ENCODE results near the gene OR52I2.
A peak's percentile ranks its signal among the peaks of the same experiment; 100 is the strongest.

Gene OR52I2

DNA sequence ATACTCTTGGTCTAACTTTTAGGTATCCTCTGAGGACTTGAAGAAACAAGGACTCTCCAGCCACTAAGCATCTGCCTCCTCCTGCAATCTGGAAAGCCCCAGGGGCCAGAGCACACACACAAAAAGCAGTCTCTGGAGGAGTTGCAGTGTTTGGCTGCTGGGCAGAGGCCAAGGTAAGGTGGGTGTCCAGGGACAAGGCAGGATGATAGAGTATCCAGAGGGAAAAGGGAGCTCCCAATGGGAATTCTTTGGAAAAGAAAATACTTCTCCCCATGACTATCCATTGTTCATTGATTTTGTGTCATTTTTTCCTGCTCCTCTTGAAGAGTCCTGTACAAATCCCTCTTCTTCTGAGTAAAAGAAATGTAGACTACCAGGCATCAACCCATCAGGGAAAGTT lies at the start of gene OR52I2:
OR52I2 (plus strand) TSS at position 301 of the 400 bp plus-strand sequence.
- no peak for DNase-seq

DNA sequence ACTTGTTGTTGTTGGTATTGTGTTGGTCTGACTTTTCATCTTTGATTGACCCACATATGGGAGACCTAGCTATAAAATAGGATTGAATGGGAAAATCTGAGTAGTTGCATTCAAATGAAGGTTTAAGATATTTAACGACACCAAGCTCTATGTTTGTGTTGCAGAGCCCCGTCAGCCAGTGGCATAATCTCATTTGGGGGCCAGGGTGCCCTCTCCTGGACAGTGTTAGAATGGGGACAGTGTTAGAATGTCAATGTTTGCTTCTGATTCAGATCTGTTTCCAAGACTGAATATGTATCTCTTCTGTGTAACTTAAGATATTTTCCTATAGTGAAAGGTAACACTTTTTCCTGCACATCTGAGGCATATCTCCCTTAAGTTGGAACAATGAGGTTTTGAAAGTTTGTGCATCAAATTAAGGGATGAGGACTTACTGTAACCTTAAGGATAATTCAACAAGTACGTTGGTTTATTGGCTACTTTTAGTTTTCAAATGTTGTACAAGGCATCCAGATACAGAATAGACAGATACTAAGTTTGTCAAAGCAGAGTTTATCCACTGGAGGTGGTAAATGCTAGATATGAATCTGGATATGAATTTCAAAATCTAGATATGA lies 41.8 kb upstream of the OR52I2 start:
- peak; percentile 21 for DNase-seq

- no peak for DNase-seq
Observed at GRCh38 chr11:4541071-4541470, 40.5 kb upstream of the OR52I2 start.

DNA sequence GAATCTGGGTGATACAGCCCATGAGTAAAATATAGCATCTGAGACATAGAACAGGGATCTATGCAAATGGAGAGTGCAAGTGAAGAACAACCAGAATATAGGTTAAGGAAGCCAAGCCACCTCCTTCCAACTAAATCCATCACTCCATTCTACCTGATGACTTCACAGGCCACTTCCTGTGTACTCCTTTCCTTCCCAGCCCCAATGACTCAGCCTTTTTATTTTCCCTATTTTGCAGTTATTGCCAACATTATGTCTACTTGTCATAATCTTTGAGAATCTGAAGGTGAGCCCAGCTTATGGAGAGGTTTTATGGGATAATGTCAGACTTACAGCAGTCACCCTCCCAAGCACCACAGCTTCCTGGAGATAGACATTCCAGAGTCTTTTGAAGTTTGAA lies 38.0 kb upstream of the OR52I2 start:
- no peak for DNase-seq

- DNase-seq: no peak
Observed at GRCh38 chr11:4544891-4545290, 36.7 kb upstream of the OR52I2 start, which contains the start of gene OR52M1. TSS of gene OR52M1 (plus strand) at chr11:4545191. CDS start at chr11:4545191, 0 bp downstream.

DNA sequence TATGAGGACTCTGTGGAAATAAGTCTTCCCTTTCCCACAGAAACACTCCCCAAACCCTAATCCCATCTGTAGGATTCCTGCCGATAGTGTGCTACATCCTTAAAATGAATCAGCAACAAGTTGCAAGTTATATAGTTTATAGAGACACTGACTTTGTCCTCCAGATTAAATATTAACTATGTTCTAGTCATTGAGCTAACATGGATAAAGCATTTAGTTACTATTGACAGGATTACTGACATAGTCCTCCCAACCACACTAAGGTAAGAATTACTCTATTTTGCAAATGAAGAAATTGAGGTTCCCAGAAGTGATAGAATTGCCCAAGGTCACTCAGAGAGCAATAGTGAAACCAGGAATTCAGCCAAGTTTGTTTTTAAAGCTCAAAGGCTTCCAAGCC lies 34.7 kb upstream of the OR52I2 start:
- DNase-seq: no peak

DNA sequence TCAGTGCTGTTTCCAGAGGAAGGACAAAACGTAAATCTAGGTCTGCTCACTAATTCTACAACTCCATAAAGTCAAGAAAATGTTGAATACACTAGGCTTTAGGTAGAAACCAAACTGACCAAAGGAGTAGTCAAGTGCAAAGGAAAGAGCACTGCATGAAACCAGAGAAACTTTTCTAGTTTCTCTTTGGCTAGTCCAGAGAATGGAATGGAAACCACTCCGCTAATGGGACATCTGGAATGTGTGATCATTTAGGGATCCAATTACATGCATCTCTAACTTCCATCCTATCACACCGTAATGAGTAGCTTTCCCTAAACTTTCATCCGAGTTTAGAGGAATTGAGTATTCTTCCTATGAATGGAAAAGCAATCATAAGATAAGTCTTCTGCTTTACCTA lies 34.1 kb upstream of the OR52I2 start:
- no peak for DNase-seq

DNA sequence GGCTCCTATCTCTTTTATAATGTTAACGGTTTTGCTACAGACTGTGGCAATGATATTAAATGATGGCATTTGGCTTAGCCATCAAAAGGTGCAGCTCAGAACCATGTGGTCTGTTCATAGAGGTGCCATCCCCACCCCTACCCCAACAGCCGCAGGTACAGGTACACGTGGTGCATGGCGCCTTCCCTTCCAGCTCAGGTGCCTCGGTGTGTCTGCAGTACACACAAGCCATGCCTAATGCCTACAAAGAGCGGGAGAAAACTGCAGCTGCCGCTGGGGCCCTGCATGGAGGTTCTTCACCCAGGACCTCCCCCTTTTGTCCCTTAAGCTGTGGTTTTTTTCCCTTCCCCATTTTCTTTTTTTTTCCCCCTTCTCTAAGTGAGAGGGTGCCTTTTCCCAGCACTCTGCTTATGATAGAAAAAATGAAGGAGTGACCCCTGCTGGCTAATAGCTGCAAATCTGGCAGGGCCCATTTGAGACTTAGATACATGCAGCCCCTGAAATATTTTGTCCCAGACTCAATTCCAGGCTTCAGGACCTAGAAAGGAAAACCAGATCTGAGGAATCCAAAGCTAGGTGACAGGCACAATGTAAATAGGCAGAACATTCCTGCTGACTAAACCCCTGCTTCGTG lies 30.1 kb upstream of the OR52I2 start:
- no peak for DNase-seq

GRCh38 chr11:4559527-4560440 lies 21.8 kb upstream of the OR52I2 start:
- no peak for DNase-seq

DNA sequence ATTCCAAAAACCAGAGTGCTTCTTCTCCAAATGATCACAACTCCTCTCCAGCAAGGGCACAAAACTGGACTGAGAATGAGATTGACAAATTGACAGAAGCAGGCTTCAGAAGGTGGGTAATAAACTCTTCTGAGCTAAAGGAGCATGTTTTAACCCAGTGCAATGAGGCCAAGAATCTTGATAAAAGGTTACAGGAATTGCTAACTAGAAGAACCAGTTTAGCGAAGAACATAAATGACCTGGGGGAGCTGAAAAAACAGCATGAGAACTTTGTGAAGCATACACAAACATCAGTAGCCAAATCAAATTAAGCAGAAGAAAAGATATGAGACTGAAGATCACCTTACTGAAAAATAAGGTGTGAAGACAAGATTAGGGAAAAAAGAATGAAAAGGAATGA lies 21.1 kb upstream of the OR52I2 start:
- DNase-seq: no peak

- DNase-seq: no peak
Observed at GRCh38 chr11:4565371-4565770, 16.2 kb upstream of the OR52I2 start.

DNA sequence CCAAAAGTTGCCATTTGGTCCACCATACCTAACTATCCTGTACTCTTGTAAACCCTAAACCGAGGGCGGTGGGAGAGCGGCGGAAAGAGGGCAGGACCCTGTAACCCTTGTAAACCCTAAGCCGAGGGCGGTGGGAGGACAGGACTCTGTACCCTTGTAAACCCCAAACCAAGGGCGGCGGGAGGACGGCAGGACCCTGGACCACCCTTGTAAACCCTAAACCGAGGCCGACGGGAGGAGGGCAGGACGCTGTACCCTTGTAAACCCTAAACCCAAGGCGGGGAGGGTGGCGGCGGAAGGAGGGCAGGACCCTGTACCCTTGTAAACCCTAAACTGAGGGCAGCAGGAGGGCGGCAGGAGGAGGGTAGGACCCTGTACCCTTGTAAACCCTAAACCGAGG lies 12.5 kb upstream of the OR52I2 start:
- no peak for DNase-seq

DNA sequence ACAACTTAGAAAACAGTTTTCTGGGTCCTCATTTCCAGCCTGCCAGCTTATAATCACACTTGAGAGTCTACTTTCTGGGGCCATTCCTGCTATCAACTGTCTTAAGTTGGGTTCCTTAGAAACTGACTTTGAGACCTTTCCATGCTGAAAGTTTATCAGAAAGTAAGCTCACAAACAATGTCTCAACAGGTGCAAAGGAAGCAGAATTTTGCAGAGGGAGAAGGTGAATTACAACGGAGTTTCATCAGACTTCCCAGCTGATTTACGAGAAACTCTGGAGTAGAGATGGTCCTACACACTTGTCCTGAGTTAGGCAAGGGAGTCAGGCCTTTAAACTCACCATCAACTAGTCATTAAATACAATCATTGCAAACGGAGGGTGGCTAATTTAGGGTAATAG lies 4.7 kb upstream of the OR52I2 start:
- DNase-seq: no peak

DNA sequence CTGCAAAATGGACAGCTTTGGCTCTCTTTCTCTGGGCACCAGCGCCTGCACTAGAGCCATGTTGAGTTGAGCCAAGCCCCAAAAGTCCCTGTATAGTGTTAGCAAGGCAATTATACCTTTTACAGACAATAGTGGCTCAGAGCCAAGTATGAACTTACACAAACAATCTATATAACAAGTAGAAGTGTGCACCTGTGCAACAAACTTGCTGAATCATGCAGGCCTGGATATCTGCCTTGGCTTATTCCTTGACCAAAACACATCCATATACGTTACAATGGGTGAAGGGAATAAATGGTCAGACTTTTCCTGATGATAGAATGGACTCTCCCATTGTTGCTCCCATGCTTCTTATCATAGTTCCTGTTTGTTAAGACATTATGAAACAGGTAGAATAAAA lies 3.8 kb upstream of the OR52I2 start:
- DNase-seq: peak; percentile 15

DNA sequence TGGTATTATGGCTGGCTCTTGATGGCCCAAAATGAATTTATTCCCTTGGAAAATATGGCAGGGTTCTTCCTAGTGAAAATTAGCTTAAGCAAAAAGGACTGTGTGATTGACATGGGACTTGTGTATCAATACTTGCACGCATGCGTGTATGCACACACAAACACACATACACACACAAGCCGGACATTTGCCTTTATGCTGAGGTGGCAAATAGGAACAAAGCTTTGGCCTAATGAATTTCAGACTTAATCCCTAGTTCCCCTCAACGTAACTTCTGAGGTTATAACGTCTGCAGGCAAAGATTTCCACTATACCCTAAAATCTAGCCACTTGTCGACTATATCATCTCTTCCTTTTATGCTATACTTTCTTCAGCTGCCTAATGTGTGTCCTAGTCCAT lies 2.9 kb upstream of the OR52I2 start:
- DNase-seq: no peak

GRCh38 chr11:4580124-4580523 lies 1.4 kb upstream of the OR52I2 start:
- no peak for DNase-seq

DNA sequence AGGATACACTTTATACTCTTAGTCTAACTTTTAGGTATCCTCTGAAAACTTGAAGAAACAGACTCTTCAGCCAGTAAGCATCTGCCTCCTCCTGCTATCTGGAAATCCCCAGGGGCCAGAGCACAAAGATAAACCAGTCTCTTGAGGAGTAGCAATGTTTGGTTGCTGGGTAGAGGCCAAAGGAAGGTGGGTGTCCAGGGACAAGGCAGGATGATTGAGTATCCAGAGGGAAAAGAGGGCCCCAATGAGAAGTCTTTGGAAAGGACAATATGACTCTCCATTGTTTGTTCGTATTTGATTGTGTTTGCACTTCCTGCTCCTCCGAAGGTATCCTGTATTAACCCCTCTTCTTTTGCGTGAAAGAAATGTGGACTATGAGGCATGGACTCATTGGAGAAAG lies 7.5 kb downstream of the OR52I2 start:
- no peak for DNase-seq

DNA sequence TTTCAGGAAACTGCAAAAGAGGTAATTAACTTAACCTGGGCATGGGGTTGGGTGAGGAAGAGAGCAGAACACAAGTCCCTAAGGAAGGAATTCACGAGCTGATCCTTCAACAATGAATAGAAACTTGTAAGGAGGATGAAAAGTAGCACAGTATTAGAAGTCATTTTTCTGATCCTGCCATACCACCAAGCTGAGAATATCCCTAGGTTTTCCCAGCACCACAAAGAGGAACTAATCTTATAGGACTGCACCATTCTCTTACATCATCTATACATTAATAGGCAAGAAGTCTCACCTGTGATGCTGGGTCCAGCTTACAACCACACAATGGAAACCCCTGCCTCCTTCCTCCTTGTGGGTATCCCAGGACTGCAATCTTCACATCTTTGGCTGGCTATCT lies 12.2 kb downstream of the OR52I2 start, which contains the start of gene OR52I1:
OR52I1 (plus strand) TSS at position 301 of the 400 bp plus-strand sequence; CDS start at position 301, 0 bp downstream.
- DNase-seq: no peak

GRCh38 chr11:4605057-4605456 lies 23.5 kb downstream of the OR52I2 start:
- DNase-seq: no peak

GRCh38 chr11:4606231-4607015 lies 24.9 kb downstream of the OR52I2 start:
- peak; percentile 15 for DNase-seq

DNA sequence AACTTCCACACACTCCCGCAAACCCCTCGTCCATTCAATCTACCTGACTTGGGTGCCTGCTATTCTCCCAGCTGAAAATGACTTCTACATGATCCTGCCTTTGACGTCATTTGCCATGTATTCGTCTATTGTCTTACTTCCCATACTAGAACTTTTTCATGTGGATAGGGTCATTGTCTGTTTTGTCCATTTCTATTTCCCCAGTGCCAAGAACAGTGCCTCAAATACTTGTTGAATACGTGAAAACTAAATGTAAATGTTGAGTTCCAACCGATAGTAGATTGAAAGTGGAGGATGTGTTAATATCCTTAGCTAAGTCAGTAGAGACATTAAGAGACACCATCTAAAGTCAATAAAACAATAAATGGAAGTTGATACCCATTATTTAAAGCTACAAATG lies 25.6 kb downstream of the OR52I2 start:
- DNase-seq: no peak

DNA sequence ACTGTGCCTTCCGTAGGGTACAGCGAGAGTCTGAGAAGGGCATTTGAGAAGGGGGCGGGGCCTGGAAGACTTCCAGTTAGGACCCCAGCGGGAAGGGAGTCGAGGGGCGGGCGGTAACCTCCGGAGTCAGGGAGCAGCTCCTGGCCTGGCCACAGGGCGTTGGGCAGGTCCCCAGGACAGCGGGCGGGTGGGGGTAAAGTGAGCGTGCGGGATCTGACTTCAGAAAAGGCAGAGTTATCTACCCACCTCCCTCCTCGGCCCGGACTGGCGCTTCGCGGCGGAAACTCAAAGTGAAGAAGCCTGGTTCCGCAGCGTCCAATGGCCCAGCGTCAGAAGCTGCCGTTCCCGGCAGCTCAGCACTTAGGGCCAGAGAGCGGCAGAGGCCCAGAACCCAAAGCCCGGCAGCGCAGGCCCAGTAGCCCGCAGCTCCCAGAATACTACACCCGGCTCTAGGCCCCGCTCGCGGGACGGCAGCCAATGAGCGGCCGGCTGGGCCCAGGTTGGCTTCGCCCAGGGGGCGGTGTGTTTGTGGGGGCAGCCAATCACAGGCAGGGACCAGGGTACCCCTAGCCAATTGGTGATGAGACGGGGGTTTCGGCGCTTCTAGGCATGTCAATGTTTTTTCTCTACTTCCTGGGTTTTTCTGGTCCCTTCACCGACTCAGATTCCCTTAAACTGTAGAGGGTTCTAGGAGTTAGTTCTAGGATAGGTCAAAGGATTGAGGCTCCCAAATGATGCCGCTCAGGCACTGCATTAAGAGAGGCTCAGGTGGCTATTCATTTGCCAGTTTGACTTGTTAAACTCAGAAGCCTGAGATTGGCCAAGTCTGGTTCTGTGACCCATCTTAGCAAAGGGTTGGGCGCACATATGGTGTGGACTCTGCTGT lies 26.5 kb downstream of the OR52I2 start, which contains the start of gene TRIM68:
TRIM68 (minus strand) TSS at position 451 of the 886 bp plus-strand sequence. CDS start 2,727 bp downstream, outside the sequence.
- peak; percentile 75 for DNase-seq

Measured in NCI-H345 (cell line).